Right cardiac atrium (tissue), 5 donors: Measurements from ENCODE around the gene SLC35E1. TPM values are rescaled to one million over a fixed set of nuclear protein-coding genes. Genes with fewer than 3 reads are reported as not detected.
"Not testable (repeated sequence)": the region's sequence is repeated elsewhere in the genome, so short reads cannot be mapped to it uniquely, and the experiment has no call there.

Source experiments
- ATAC-seq, 2 donors: fragments of 200-7000 bp; cut with Tn5 transposase; one replicate each; pipeline versions ENCODE4 v1.8.0 to v1.9.1; 2020; ENCODE audit warnings: moderate library complexity in 2 of 2, mild to moderate bottlenecking in 1 of 2
- DNase-seq, 3 donors: peaks; one replicate each; pipeline ENCODE4 v3.0.0-alpha.2; 2020
- H3K27ac ChIP-seq: one replicate; pipeline ENCODE4 v1.5.1; 2013; ENCODE audit warnings: mild to moderate bottlenecking, low read length, control low read depth, moderate library complexity
- H3K27me3 ChIP-seq: one replicate; pipeline ENCODE4 v1.6.1; 2013; ENCODE audit not compliant: control insufficient read depth, insufficient read depth
- H3K4me1 ChIP-seq: one replicate; pipeline ENCODE4 v1.6.1; 2013; ENCODE audit warnings: low read length; ENCODE audit not compliant: control insufficient read depth, insufficient read depth
- H3K4me3 ChIP-seq: one replicate; pipeline ENCODE4 v1.5.1; 2013; ENCODE audit warnings: low read length, control low read depth
- H3K9me3 ChIP-seq: one replicate; pipeline ENCODE4 v1.6.1; 2013; ENCODE audit warnings: low read length; ENCODE audit not compliant: control insufficient read depth
- WGBS: extraction: QIAGEN DNeasy Blood & Tissue Kit; methylation state at CpG from one replicate; pipeline ENCODE4 v1.1.7; 2013; 5-methylcytosine and 5-hydroxymethylcytosine counted together
- intact Hi-C, 4 donors: fragments of 100-400 bp; cut with DNase I; formaldehyde crosslinking; loops; one replicate each; pipeline versions ENCODE4 v1.11.0 to v1.14.0; 2022 to 2023
- polyA plus RNA-seq: library from polyadenylated mRNA; stranded (reverse); fragments of 200-250 nt; gene quantifications from one replicate; pipeline ENCODE4 v1.2.3, GENCODE V29; 2013
- total RNA-seq, 4 donors: library from RNA; stranded (reverse); fragmentation: NEBNext Ultra II Directional; extraction: Animal tissue kit (Norgen Biotek cat#: 25700); gene quantifications; one replicate each; pipeline ENCODE4 v1.2.1, GENCODE V29; 2021
- donor health status: healthy with polysubstance abuse.
- donor health status: DM: no; HTN: yes; CAD: no.
- donor health status: DM: no; HTN: no; CAD: no.
- donor health status: DM: no; HTN: yes; CAD: no; lungs with severe emphysema.
- donor health status: DM: yes; HTN: yes; CAD: no.

Gene SLC35E1
- total and polyA plus RNA-seq, 5 donors: 21.0 to 26.6 (median 25.5) TPM

DNA sequence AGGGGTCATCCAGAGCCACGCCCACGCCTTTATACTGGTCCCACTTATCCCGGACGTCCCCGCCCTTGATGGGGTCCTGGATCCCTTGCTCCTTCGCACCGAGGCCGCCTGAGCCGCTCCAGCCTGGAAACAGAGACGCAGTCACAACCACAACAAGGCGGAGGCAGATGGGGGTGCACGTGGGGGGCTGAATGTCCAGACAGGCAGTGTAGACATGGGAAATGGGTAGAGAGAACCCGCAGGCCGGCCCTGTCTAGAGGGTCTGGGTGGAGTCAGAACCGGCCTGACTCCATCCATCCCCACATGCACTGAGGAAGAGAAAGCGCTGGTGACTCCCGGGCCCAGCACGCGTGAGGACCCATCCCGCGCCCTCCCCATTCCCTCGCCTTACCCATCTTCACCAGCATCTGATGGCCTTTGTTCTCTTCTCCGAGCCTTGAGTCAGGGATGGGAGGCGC, 53.0 kb downstream of the SLC35E1 start:
- no peak for ATAC-seq
- WGBS: 92% methylated on average over 24 of the region's 24 CpGs
- intact Hi-C loops: no loop called here
- Histone ChIP-seq H3K4me3 (no peak overlapping the region), H3K27me3 (no peaks in the 10 kb centered on the region), H3K4me1 (no peaks in the 10 kb centered on the region), H3K27ac (no peak overlapping the region), H3K9me3 (no peaks in the 10 kb centered on the region)
- no peak for DNase-seq

DNA sequence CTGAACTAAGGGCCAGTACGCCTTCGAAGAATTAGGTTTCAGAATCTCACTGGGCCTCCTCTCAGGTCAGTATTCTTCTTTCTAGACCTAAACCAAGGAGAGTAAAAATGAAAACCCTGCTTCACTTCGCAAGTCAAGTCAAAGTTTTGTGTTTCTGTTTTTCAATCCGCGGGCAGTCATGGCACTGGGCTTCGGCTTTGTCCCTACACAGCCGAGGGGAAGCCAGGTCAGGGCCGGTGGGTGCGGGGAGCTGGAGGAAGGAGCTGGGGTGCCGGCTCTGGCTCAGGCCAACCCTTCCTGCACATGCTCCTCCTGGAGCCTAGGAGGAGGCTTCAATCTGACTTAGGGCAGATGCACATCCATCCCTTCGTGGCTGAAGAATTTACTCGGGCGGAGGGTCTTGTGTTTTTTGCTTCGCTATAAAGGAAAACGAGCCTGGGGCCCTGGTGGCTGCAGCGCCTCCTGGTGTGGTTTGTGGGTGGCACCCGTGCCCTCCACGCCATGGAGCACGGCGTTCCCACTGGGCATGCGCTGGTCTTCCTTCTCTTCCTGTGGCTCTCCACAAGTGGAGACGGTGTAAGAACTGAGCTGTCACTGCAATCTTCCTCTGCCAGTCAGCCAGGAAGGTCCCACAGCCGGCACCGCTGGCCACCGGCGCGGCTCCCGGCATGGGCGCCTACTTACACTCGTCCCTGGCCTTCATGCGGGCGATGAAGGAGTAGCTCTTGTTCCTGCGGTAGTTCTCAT, 53.6 kb downstream of the SLC35E1 start:
- no peak for ATAC-seq
- Histone ChIP-seq H3K27ac (no peak overlapping the region), H3K4me3 (no peak overlapping the region), H3K27me3 (no peaks in the 10 kb centered on the region), H3K4me1 (no peaks in the 10 kb centered on the region), H3K9me3 (no peaks in the 10 kb centered on the region)
- 83% methylated on average over 33 of the region's 33 CpGs for WGBS
- intact Hi-C loops: no loop called here
- DNase-seq: no peak

DNA sequence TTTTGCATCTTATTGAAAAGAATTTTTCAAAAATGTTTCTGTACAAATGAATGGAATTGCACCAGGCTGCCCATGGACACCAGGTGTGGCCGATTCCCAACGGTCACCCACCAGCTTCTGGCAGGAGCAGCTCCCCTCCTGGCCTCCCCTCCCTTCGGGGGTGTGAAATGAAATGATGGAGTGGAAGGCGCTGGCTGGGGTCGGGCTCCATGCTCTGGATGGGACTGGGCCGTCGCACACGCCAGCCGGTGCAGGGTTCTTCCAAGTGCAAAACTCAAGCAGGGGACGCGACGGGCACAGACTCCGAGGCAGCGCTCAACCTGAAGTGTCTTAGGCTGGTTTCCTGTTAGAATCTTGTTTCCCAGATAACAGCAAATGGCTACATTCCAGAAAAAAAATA, 54.2 kb downstream of the SLC35E1 start:
- 75% methylated on average over 14 of the region's 14 CpGs for WGBS
- DNase-seq: no peak
- Histone ChIP-seq H3K27ac (no peak overlapping the region), H3K9me3 (no peaks in the 10 kb centered on the region), H3K4me1 (no peaks in the 10 kb centered on the region), H3K4me3 (no peak overlapping the region), H3K27me3 (no peaks in the 10 kb centered on the region)
- ATAC-seq: no peak
- intact Hi-C loops: no loop called here

DNA sequence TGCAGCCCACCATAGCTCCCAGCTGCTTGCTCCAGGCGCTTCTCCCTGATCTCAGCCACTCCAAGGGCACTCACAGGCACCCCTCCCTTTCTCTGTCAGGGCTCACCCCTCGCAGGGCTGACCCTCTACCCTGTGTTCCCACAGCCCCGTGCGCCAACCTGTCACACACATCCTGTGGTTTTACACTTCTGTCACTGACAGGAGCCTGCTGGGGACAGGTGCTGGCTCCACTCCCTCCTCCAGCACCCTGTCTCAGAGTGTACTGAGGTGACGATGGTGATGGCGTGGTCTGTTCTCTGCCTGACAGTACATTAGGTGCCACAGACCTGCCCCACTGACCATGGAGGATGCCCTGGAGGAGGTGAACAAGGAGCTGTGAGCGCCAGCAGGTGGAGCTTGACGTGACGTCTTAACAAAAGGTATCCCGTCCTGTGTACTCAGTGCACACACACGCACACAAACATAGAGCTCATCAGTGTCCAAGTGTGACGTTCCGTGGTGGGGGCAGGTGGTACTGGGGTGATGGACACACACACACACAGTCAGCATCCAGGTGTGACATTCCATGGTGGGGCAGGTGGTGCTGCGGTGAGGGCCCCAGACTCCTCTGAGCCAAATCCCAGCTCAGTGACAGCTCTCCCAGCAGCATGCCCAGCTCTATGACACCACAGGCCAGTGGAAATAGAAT, 55.1 kb downstream of the SLC35E1 start:
- Histone ChIP-seq H3K9me3 (no peaks in the 10 kb centered on the region), H3K4me3 (no peak overlapping the region), H3K27me3 (no peaks in the 10 kb centered on the region), H3K4me1 (no peaks in the 10 kb centered on the region), H3K27ac (no peak overlapping the region)
- ATAC-seq (peak; percentile 6 to 8), DNase-seq (no peak)
- intact Hi-C loops: no loop called here
- WGBS: 80% methylated on average over 14 of the region's 14 CpGs

DNA sequence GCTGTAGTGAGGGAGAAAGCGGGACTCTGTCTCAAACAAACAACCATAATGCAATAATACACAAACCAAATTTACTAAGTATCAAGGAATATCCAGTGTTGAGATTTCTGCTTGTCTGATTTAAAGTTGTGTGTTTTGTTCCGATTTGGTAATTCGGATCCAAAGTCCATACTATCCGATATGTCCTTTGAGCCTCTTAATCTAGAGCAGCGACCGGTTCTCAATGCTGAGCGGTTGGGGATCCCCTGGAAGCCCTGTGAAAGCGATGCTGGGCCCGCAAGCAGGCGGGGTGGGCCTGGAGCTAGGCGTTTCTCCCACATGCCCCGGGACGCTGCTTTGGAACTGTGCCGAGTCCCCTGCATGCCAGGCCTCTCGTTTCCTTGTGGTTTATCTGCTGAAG, 55.8 kb downstream of the SLC35E1 start:
- Histone ChIP-seq H3K9me3 (no peaks in the 10 kb centered on the region), H3K27me3 (no peaks in the 10 kb centered on the region), H3K4me3 (no peak overlapping the region), H3K4me1 (no peaks in the 10 kb centered on the region), H3K27ac (no peak overlapping the region)
- ATAC-seq: no peak
- 80% methylated on average over 15 of the region's 15 CpGs for WGBS
- intact Hi-C loops: no loop called here
- no peak for DNase-seq

DNA sequence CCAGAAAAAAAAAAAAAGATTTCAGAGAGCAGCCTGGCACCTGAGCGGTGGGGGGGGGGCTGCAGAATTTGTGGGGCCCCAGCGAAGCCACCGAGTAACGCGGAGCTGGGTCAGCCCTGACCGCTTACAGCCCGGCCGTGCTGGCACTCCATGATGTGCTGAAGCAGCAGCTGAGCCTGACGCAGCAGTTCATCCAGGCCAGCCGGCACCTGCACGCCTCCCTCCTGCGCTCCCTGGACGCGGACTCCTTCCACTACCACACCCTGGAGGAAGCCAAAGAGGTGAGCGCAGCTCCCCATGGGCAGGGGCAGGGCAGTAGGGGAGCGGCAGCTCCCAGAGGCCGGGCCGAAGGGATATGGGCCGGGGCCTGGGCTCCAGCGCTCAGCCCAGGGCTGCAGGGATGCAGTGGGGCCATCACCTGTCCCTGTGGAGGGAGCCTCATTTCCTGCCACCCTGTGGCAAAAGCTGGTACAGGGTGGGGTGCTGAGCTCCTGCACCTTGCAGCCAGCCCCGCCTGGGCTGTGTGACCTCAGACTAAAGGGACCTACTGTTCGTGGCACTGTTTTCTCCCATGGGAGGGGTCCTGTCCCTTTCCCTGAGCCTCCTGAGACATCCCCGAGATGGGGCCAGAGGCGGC, 57.7 kb downstream of the SLC35E1 start:
- WGBS: 93% methylated on average over 24 of the region's 24 CpGs
- intact Hi-C loops: no loop called here
- Histone ChIP-seq H3K4me1 (no peaks in the 10 kb centered on the region), H3K27me3 (no peaks in the 10 kb centered on the region), H3K4me3 (no peak overlapping the region), H3K27ac (no peak overlapping the region), H3K9me3 (no peaks in the 10 kb centered on the region)
- ATAC-seq (no peak), DNase-seq (no peak)

DNA sequence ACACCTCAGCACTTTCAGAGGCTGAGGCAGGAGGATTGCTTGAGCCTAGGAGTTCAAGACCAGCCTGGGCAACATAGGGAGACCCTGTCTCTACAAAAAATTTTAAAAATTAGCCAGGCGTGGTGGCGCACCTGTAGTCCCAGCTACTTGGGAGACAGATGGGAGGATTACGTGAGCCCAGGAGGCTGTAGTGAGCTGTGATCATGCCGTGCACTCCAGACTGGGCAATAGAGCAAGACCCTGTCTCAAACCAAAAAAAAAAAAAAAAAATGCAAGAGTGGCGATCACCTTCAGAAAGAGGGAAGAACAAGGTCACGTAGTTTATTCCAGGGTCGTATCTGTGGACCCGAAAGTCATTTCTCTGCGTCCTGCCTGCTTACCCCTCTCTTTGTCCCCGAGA, 59.6 kb downstream of the SLC35E1 start:
- intact Hi-C loops, ATAC-seq, H3K27ac ChIP-seq, H3K4me1 ChIP-seq, DNase-seq, H3K9me3 ChIP-seq, H3K27me3 ChIP-seq, H3K4me3 ChIP-seq: not testable (repeated sequence)
- WGBS: 94% methylated on average over 10 of the region's 10 CpGs

DNA sequence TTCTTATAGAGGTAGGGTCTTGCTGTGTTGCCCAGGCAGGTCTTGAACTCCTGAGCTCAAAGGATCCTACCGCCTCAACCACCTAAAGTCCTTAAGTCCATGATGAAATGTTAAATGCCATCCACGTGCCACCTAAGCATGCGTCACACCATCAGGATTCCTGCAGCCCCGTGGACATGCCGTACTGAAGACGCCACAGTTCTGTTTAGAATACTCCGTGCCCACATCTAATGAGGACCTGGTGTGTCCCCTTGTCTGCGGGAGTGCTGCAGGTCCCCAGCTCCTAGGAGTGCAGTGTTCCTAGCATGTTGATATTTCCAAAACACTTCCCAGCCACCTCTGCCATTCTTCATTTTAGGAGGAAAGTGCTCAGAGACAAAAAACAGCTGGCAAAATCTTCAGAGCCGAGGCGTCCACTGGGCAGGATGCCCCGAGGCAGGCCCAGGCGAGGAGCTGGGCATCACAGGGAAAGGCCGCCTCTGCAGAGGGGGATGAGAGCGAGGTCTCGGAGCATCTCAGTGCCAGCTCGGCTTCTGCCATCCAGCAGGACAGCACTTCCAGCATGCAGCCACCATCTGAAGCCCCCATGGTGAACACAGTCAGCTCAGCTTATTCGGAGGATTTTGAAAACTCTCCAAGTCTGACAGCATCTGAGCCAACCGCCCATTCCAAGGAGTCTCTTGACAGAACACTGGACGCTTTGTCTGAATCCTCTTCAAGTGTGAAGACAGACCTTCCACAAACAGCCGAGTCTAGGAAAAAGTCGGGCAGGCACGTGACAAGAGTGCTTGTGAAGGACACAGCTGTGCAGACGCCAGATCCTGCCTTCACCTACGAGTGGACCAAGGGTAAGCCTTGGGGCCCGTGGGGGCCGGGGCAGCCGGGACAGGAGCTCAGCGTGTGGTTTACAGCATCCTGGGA, 62.8 kb downstream of the SLC35E1 start:
- intact Hi-C loops: no loop called here
- DNase-seq (peak; percentile 73 to 87 (median 84)), ATAC-seq (peak; percentile 78 to 84)
- Histone ChIP-seq H3K4me3 (no peak overlapping the region), H3K27ac (peak overlapping the region; percentile 35), H3K9me3 (no peaks in the 10 kb centered on the region), H3K27me3 (no peaks in the 10 kb centered on the region), H3K4me1 (no peaks in the 10 kb centered on the region)
- WGBS: 65% methylated on average over 28 of the region's 28 CpGs

DNA sequence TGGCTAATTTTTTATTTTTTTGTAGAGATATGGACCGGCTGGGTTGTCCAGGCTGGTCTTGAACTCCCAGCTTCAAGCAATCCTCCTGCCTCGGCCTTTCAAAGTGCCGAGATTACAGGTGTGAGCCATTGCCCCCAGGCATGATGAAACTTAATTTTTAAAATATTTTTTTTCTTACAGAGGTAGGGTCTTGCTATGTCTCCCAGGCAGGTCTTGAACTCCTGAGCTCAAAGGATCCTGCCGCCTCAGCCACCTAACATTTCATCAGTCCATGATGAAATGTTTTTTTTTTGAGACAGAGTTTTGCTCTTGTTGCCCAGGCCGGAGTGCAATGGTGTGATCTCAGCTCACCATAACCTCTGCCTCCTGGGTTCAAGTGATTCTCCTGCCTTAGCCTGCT, 63.7 kb downstream of the SLC35E1 start:
- Histone ChIP-seq H3K27me3 (no peaks in the 10 kb centered on the region), H3K4me1 (no peaks in the 10 kb centered on the region), H3K9me3 (no peaks in the 10 kb centered on the region), H3K27ac (no peak overlapping the region), H3K4me3 (no peak overlapping the region)
- 95% methylated on average over 5 of the region's 5 CpGs for WGBS
- ATAC-seq (no peak), DNase-seq (no peak)
- intact Hi-C loops: no loop called here

DNA sequence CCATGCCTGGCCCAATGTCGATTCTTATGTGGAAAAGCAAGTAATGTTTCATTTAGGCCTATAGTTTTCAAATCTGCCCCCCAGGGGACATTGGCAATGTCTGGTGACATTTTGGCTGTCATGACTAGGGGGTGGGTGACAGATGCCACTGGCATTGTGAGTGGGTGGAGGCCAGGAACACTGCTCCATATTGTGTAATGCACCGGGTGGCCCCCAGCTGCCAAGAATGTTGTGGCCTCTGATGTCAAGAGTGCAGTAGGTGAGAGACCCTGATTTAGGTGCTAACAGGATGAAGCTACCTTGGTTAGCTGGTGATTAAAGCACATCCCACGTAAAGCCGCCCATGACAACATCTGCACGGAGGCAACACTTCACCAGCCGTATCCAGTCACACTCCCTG, 65.3 kb downstream of the SLC35E1 start:
- 86% methylated on average over 6 of the region's 6 CpGs for WGBS
- no peak overlapping the region for H3K27ac ChIP-seq
- no peaks in the 10 kb centered on the region for H3K27me3 ChIP-seq
- ATAC-seq (no peak), DNase-seq (no peak)
- H3K4me3 ChIP-seq: no peak overlapping the region
- no peaks in the 10 kb centered on the region for H3K4me1 ChIP-seq
- intact Hi-C loops: no loop called here
- H3K9me3 ChIP-seq: no peaks in the 10 kb centered on the region
